HEK293T (cell line): ENCODE measurements around the gene SPATA32.

Experiments used
- BHLHE40 ChIP-seq: fragments of 450-650 bp; IDR thresholded peaks from 2 replicates; pipeline ENCODE4 v1.6.1; 2016; ENCODE audit warnings: mild to moderate bottlenecking, moderate library complexity, borderline replicate concordance
- CTBP1 ChIP-seq: fragments of 450-650 bp; IDR thresholded peaks from 2 replicates; pipeline ENCODE4 v1.6.1; 2016; ENCODE audit warnings: borderline replicate concordance
- ELF4 ChIP-seq: fragments of 450-650 bp; IDR thresholded peaks from 2 replicates; pipeline ENCODE4 v1.6.1; 2017; ENCODE audit warnings: antibody characterized with exemption
- FOXA1 ChIP-seq: fragments of 450-650 bp; IDR thresholded peaks from 2 replicates; pipeline ENCODE4 v1.6.1; 2016; ENCODE audit warnings: mild to moderate bottlenecking
- FOXK2 ChIP-seq: fragments of 450-650 bp; IDR thresholded peaks from 2 replicates; pipeline ENCODE4 v1.6.1; 2016; ENCODE audit warnings: mild to moderate bottlenecking
- FOXM1 ChIP-seq: fragments of 450-650 bp; IDR thresholded peaks from 2 replicates; pipeline ENCODE4 v1.6.1; 2017; ENCODE audit warnings: mild to moderate bottlenecking, borderline replicate concordance
- LEF1 ChIP-seq: fragments of 450-650 bp; IDR thresholded peaks from 2 replicates; pipeline ENCODE4 v1.6.1; 2017; ENCODE audit warnings: mild to moderate bottlenecking, borderline replicate concordance
- NFRKB ChIP-seq: fragments of 450-650 bp; IDR thresholded peaks from 2 replicates; pipeline ENCODE4 v1.6.1; 2016; ENCODE audit warnings: mild to moderate bottlenecking, moderate library complexity
- PKNOX1 ChIP-seq: fragments of 450-650 bp; IDR thresholded peaks from 2 replicates; pipeline ENCODE4 v1.6.1; 2016
- SP1 ChIP-seq: fragments of 450-650 bp; IDR thresholded peaks from 2 replicates; pipeline ENCODE4 v1.6.1; 2017
- SUZ12 ChIP-seq: fragments of 450-650 bp; IDR thresholded peaks from 2 replicates; pipeline ENCODE4 v1.6.1; 2016; ENCODE audit warnings: mild to moderate bottlenecking
- ZNF384 ChIP-seq: fragments of 450-650 bp; IDR thresholded peaks from 2 replicates; pipeline ENCODE4 v1.6.1; 2016

- TF ChIP-seq ELF4 = no peak
- TF ChIP-seq FOXA1 = no peak
- no peak for TF ChIP-seq SP1
- no peak for TF ChIP-seq FOXK2
- TF ChIP-seq NFRKB = no peak
- TF ChIP-seq FOXM1 = no peak
- TF ChIP-seq PKNOX1 = no peak
- TF ChIP-seq BHLHE40 = no peak
- no peak for TF ChIP-seq CTBP1
- TF ChIP-seq SUZ12 = no peak
- no peak for TF ChIP-seq LEF1
- no peak for TF ChIP-seq ZNF384
These were observed 37.5 kb upstream of the SPATA32 start for GRCh38 chr17:45299361-45299760.
